ENCODE data around the gene MRTFA.
A peak's percentile ranks its signal among the peaks of the same experiment; 100 is the strongest.

MRTFA gene

DNA sequence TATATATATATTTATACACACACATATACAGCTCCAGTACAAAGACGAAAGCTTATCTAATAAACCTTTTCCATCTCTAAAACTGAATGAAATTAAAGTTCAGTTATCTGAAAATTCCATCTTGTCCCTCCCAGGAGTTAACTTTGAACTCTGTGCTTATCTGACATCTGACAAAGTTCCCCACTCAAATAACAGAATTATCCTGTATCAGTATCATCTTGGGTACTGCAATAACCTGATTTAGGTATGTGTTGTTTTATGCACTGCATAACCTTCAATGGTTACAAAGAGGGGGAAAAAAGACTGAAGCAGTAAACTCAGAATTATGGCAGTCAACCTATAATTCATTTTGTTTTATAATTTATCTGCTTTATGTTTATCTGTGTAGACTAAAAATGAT is 169.5 kb downstream of the MRTFA start:
- Histone ChIP-seq H3K4me2 (no peak overlapping the region), H3K9me3 (no peaks in the 10 kb centered on the region), H3K9ac (no peak overlapping the region), H3K36me3 (no peaks in the 10 kb centered on the region), H3K4me1 (peaks cover 19% of the 10 kb centered on the region), H4K20me1 (0 out of 2 replicates have a peak, but pooled peaks cover 9% of the 10 kb centered on the region), H3K27ac (no peak overlapping the region), H3K27me3 (no peaks in the 10 kb centered on the region), H3K4me3 (no peak overlapping the region)
- no peak for TF ChIP-seq Cebpa-rat (IDR thresholded peaks at IDR 0.05)

DNA sequence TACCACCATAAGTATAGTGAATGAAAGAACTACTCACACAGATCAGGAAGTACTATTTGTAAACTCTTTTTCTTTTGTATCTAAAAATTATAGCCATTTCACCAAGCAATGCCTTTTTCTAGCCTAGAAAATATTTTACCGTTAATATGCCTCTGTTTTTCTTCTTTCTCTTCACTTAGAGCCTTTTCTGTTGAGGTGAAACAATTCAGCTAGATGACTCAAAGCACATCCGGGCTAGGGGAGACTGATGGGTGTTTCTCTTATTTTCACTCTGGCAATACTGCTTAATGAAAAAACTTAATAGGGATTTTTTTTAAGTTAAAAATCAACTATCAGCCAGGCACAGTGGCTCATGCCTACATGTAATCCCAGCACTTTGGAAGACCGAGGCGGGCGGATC is 172.8 kb downstream of the MRTFA start:
- Histone ChIP-seq H3K27me3 (no peaks in the 10 kb centered on the region), H3K4me2 (peak overlapping the region; percentile 90), H3K4me1 (peaks cover 28% of the 10 kb centered on the region), H3K9me3 (no peaks in the 10 kb centered on the region), H3K27ac (peak overlapping the region; percentile 79), H4K20me1 (peaks cover 15% of the 10 kb centered on the region; the same call in 1 of the 2 replicates), H3K4me3 (peak overlapping the region; percentile 70; the same call in 1 of the 2 replicates), H3K36me3 (peaks cover 21% of the 10 kb centered on the region), H3K9ac (peak overlapping the region; percentile 76)
- no peak for TF ChIP-seq Cebpa-rat (IDR thresholded peaks at IDR 0.05)

DNA sequence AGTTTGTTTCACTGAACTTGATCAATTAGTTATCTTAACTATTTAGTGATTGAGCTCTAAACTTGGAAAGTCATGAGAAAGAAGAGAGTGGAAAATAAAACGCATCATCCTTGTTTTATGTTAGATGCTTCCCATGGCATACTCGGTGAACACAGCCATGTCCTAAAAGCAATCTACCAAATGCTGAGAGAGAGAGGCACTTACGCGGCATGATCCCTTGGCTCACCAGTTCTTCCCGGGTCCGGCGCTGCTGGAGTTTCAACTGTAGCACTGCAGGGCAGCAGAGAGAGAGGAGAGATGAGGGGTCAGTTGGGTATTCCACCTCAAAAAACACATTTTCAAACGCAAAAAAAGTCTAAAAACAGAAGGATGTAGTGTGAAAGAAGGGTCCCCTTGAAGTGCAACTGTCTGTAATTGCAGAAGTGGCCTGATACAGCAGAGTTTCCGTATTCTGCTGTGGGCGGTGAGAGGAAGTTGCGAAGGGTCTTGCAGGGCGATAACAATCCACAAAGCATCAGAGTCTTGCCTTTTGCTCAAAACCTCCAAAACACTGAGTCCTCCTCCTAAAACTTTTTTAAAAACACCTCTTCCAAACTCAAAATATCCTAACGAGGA is 173.4 kb downstream of the MRTFA start:
- peak overlapping the region; percentile 76 for H3K9ac ChIP-seq
- peak overlapping the region; percentile 79 for H3K27ac ChIP-seq
- H3K4me2 ChIP-seq, result peak overlapping the region; percentile 90
- peak overlapping the region; percentile 70 for H3K4me3 ChIP-seq
- H3K9me3 ChIP-seq, result no peaks in the 10 kb centered on the region
- peaks cover 28% of the 10 kb centered on the region for H3K4me1 ChIP-seq
- peaks cover 25% of the 10 kb centered on the region for H3K36me3 ChIP-seq
- TF ChIP-seq Cebpa-rat (IDR thresholded peaks at IDR 0.05), result no peak
- H3K27me3 ChIP-seq, result no peaks in the 10 kb centered on the region
- peaks cover 15% of the 10 kb centered on the region; the same call in 1 of the 2 replicates for H4K20me1 ChIP-seq

DNA sequence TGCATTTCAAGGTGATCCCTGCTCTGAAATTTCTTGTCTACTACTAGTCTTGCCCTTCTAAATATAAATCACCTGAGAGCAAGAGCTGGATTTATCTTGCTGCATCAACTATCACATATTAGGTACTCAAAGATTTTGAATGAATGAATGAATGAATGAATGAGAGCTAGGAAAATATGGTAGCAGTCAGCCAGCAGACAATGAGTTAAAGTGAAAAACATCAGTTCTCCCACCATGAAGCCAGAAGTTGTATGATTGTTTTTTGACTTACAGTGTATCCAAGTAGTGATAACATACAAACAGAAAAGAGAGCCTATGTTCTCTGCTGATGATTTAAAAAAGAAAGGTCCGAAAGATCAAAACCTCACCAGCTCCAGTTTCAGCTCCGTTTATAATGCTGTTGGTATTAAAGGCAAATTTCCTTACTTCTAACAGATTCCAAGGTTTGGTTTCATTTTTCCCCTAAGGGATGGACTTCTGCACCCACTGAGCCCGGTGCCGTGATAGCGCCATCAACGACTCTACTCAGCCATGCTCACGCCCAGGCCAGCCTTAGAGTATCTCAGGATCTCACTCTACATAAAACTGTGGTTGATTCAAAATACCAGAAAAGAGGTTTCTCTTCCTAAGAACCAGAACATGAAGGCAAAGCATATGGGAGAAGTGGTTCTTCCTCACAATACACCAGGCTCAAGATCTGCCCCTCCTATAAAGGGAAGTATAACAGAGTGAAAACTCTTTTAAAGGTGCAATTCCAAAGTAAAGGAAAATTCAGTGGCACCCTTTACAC is 174.1 kb downstream of the MRTFA start:
- Histone ChIP-seq H3K9ac (peak overlapping the region; percentile 76), H3K4me3 (peak overlapping the region; percentile 70), H3K36me3 (peaks cover 25% of the 10 kb centered on the region), H4K20me1 (peaks cover 18% of the 10 kb centered on the region; the same call in 1 of the 2 replicates), H3K27ac (peak overlapping the region; percentile 79), H3K4me2 (peak overlapping the region; percentile 90), H3K9me3 (no peaks in the 10 kb centered on the region), H3K4me1 (peaks cover 28% of the 10 kb centered on the region), H3K27me3 (no peaks in the 10 kb centered on the region)
- TF ChIP-seq Cebpa-rat (IDR thresholded peaks at IDR 0.05), result no peak

DNA sequence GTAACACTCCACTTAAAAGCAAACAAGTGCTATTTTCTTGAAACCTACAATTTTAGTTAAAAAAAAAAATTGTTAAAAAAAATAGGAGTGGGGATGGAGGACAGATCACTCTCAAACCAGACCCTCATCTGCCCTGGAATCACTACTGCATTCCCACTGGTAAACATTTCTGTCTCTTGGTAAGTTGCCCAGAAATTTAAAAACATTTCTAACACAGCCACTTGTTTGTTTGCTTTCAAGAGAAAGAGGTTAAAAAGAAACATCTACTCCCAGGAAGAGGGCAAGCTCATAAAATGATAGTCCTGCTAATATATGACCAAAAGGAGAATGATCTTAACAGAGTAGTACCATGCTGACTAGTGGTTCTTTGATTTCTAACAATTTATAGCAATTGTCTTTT is 182.8 kb downstream of the MRTFA start:
- TF ChIP-seq Cebpa-rat (IDR thresholded peaks at IDR 0.05), result no peak
- peaks cover 17% of the 10 kb centered on the region for H3K4me1 ChIP-seq
- H3K4me3 ChIP-seq, result no peak overlapping the region
- H3K27ac ChIP-seq, result no peak overlapping the region
- no peaks in the 10 kb centered on the region for H3K27me3 ChIP-seq
- H3K4me2 ChIP-seq, result no peak overlapping the region
- H3K36me3 ChIP-seq, result peaks cover 48% of the 10 kb centered on the region
- H3K9ac ChIP-seq, result no peak overlapping the region
- peaks cover 28% of the 10 kb centered on the region; the same call in 1 of the 2 replicates for H4K20me1 ChIP-seq
- H3K9me3 ChIP-seq, result no peaks in the 10 kb centered on the region

DNA sequence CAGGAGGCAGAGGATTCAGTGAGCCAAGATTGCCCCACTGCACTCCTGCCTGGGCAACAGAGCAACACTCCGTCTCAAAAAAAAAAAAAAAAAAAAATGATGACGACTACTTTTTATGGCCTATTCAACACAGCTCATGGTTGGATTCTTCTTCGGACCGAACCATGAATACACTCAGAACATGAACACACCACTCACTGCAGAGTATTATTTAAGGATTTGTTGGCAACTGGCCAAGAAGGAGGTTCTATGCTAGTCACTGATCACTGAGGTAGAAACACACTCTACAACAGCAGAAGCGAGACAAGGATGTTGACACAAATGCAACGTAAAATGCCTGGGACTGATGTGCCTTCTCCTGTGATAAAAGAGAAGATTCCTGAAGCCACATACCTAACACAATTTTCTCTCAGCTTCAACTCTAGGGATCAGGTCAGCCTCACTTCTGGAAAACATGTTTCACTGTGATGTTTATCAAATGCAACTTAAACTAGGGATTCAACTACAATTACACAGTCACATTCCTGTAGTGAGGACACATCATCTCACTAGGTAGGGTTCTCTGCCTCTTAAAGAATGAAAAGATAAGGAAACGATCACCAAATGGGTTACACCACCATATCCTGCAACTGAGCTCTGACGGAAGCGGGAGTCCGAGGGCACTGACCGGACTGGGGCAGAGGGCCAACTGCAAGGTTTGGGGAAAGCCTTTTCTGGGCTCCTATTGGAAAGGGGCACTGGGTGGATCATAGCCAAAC is 183.6 kb downstream of the MRTFA start:
- H3K4me3 ChIP-seq, result no peak overlapping the region
- H3K9me3 ChIP-seq, result no peaks in the 10 kb centered on the region
- H4K20me1 ChIP-seq, result peaks cover 25% of the 10 kb centered on the region; the same call in 1 of the 2 replicates
- H3K9ac ChIP-seq, result no peak overlapping the region
- H3K4me2 ChIP-seq, result no peak overlapping the region
- H3K27ac ChIP-seq, result no peak overlapping the region
- no peaks in the 10 kb centered on the region for H3K27me3 ChIP-seq
- H3K4me1 ChIP-seq, result peaks cover 24% of the 10 kb centered on the region
- peaks cover 44% of the 10 kb centered on the region for H3K36me3 ChIP-seq
- no peak for TF ChIP-seq Cebpa-rat (IDR thresholded peaks at IDR 0.05)

DNA sequence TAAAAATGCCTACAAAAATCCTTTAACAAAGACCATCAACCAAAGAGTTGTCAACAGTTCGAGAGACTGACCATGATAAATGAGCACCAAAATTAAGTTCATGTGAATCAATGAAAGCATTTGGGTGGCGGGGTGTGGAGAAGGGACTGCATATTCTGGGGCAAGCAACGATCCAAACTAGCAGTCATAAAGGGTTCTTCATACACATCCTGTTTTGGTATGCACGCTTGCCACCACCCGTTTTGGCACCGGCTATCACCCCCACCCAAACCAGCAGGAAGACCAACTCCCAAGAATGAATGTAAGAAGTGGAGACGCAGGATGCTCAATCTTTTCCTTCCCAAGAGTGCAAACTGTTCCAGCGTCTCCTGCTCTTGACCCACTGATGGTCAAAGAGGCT is 185.3 kb downstream of the MRTFA start:
- Histone ChIP-seq H3K27me3 (no peaks in the 10 kb centered on the region), H3K4me3 (no peak overlapping the region), H3K27ac (no peak overlapping the region), H3K9me3 (no peaks in the 10 kb centered on the region), H3K4me2 (no peak overlapping the region), H3K4me1 (peaks cover 25% of the 10 kb centered on the region), H3K9ac (no peak overlapping the region), H4K20me1 (peaks cover 23% of the 10 kb centered on the region; the same call in 1 of the 2 replicates), H3K36me3 (peaks cover 41% of the 10 kb centered on the region)
- no peak for TF ChIP-seq Cebpa-rat (IDR thresholded peaks at IDR 0.05)

DNA sequence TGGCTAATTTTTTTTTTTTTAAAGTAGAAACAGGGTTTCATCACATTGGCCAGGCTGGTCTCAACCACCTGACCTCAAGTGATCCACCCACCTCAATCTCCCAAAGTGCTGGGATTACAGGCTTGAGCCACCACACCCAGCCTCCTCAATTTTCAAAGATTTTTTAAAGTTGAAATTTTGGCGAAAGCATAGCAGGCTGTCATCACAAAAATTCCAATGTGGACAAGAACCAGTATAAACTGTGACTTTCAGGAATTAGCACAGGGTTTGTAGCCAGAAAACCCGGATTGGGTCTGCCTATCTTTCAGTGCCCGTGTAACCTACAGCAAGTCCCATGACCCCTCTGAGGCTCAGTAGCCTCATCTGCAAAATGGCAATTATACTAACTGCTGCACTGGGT is 185.9 kb downstream of the MRTFA start:
- H3K27me3 ChIP-seq, result no peaks in the 10 kb centered on the region
- peaks cover 19% of the 10 kb centered on the region for H3K4me1 ChIP-seq
- no peak overlapping the region for H3K4me2 ChIP-seq
- H3K9ac ChIP-seq, result no peak overlapping the region
- H3K27ac ChIP-seq, result no peak overlapping the region
- H3K36me3 ChIP-seq, result peaks cover 41% of the 10 kb centered on the region
- no peak overlapping the region for H3K4me3 ChIP-seq
- no peaks in the 10 kb centered on the region for H3K9me3 ChIP-seq
- TF ChIP-seq Cebpa-rat (IDR thresholded peaks at IDR 0.05), result no peak
- H4K20me1 ChIP-seq, result peaks cover 23% of the 10 kb centered on the region; the same call in 1 of the 2 replicates

DNA sequence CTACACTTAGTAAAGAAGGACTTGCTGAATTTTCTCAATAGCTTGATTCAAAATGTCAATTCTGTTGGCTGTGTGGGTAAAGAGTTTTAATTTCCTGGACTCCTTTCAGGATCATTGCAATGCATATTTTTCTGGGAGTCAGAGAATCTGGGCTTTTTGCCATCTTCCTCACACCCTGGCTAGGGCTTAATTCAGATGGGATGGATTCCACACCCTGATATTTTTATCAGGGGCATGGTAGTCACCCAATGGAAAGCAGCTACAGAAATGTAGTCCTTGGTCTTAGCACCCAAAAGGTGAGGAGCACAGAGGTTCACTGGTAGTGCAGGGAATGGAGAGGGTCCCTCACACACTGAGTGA is 186.9 kb downstream of the MRTFA start:
- H3K4me1 ChIP-seq, result peaks cover 18% of the 10 kb centered on the region
- H3K27me3 ChIP-seq, result no peaks in the 10 kb centered on the region
- H3K9ac ChIP-seq, result no peak overlapping the region
- no peak overlapping the region for H3K4me2 ChIP-seq
- H4K20me1 ChIP-seq, result peaks cover 23% of the 10 kb centered on the region; the same call in 1 of the 2 replicates
- TF ChIP-seq Cebpa-rat (IDR thresholded peaks at IDR 0.05), result no peak
- peaks cover 39% of the 10 kb centered on the region for H3K36me3 ChIP-seq
- H3K4me3 ChIP-seq, result no peak overlapping the region
- H3K9me3 ChIP-seq, result no peaks in the 10 kb centered on the region
- H3K27ac ChIP-seq, result no peak overlapping the region
